Measurements from ENCODE around the gene CD81.

DNA sequence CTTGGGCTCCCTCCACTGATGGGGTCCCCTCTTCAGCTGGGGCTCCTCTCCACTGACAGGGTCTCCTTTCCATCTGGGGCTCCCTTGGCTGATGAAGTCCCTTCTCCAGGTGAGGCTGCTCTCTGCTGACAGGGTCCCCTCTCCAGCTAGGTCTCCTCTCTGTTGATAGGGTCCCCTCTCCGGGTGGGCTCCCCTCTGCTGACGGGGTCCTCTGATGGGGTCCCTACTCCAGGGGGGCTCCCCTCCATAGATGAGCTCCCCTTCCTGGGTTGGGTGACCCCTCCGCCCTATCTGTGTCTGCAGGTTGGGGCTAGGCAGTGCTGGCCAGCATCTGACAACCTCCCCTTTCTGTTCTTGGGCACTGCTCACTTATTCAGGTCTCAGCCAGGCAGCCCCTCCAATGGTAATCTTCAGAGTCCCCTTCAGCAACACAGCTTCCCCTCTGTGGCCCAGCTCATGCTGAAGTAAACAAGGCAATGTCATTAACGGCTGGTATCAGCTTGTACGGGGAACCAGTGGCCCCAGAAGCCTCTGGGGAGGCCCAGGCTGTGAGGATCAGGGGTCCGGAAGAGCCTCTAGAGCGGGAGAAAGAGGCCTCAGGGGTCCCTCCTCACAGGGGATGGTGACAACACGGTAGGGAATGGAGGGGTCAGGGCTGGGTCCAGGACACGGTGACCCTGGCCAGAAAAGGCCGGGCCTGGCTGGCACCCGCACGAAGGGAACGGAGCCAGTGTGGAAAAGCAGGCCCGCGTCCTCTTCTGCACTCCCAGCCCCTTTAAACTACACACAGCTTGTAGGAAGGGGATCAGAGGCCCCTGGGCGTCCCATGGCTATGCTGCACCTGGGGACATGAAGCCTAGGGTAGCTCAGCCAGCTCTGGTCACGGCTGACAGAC lies 9.6 kb upstream of the CD81 start:
- TF ChIP-seq, protein P1, sequence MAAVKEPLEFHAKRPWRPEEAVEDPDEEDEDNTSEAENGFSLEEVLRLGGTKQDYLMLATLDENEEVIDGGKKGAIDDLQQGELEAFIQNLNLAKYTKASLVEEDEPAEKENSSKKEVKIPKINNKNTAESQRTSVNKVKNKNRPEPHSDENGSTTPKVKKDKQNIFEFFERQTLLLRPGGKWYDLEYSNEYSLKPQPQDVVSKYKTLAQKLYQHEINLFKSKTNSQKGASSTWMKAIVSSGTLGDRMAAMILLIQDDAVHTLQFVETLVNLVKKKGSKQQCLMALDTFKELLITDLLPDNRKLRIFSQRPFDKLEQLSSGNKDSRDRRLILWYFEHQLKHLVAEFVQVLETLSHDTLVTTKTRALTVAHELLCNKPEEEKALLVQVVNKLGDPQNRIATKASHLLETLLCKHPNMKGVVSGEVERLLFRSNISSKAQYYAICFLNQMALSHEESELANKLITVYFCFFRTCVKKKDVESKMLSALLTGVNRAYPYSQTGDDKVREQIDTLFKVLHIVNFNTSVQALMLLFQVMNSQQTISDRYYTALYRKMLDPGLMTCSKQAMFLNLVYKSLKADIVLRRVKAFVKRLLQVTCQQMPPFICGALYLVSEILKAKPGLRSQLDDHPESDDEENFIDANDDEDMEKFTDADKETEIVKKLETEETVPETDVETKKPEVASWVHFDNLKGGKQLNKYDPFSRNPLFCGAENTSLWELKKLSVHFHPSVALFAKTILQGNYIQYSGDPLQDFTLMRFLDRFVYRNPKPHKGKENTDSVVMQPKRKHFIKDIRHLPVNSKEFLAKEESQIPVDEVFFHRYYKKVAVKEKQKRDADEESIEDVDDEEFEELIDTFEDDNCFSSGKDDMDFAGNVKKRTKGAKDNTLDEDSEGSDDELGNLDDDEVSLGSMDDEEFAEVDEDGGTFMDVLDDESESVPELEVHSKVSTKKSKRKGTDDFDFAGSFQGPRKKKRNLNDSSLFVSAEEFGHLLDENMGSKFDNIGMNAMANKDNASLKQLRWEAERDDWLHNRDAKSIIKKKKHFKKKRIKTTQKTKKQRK (IDR thresholded peaks at IDR 0.05; ENCODE audit: borderline replicate concordance, low read depth, low read length), result no peak
- TF ChIP-seq POLR2A (conservative IDR thresholded peaks at IDR 0.05) (no peak), MXI1 (IDR thresholded peaks at IDR 0.05; ENCODE audit: low read depth, low read length) (no peak), ZNF76 (CRISPR knock-in tag; IDR thresholded peaks at IDR 0.05; ENCODE audit: borderline replicate concordance) (no peak), IRF2 (CRISPR knock-in tag; IDR thresholded peaks at IDR 0.05) (no peak), POLR3A (IDR thresholded peaks at IDR 0.05; ENCODE audit: borderline replicate concordance, extremely low read depth, insufficient read depth, insufficient read length) (no peak), CHD2 (IDR thresholded peaks at IDR 0.05; ENCODE audit: low read depth, low read length) (no peak), ZNF12 (CRISPR knock-in tag; IDR thresholded peaks at IDR 0.05) (no peak), EZH2 (IDR thresholded peaks at IDR 0.05; ENCODE audit: borderline replicate concordance, low read depth, low read length) (no peak)
- TF ChIP-seq, protein P2, sequence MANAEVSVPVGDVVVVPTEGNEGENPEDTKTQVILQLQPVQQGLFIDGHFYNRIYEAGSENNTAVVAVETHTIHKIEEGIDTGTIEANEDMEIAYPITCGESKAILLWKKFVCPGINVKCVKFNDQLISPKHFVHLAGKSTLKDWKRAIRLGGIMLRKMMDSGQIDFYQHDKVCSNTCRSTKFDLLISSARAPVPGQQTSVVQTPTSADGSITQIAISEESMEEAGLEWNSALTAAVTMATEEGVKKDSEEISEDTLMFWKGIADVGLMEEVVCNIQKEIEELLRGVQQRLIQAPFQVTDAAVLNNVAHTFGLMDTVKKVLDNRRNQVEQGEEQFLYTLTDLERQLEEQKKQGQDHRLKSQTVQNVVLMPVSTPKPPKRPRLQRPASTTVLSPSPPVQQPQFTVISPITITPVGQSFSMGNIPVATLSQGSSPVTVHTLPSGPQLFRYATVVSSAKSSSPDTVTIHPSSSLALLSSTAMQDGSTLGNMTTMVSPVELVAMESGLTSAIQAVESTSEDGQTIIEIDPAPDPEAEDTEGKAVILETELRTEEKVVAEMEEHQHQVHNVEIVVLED (CRISPR knock-in tag; IDR thresholded peaks at IDR 0.05), result no peak
- TF ChIP-seq, protein P3, sequence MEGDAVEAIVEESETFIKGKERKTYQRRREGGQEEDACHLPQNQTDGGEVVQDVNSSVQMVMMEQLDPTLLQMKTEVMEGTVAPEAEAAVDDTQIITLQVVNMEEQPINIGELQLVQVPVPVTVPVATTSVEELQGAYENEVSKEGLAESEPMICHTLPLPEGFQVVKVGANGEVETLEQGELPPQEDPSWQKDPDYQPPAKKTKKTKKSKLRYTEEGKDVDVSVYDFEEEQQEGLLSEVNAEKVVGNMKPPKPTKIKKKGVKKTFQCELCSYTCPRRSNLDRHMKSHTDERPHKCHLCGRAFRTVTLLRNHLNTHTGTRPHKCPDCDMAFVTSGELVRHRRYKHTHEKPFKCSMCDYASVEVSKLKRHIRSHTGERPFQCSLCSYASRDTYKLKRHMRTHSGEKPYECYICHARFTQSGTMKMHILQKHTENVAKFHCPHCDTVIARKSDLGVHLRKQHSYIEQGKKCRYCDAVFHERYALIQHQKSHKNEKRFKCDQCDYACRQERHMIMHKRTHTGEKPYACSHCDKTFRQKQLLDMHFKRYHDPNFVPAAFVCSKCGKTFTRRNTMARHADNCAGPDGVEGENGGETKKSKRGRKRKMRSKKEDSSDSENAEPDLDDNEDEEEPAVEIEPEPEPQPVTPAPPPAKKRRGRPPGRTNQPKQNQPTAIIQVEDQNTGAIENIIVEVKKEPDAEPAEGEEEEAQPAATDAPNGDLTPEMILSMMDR (IDR thresholded peaks at IDR 0.05 in 2 of 3, conservative IDR thresholded peaks at IDR 0.05 in 1 of 3; ENCODE audit: insufficient read depth in 2 of 3, low read depth in 1 of 3, low read length in 3 of 3), result no peak
- TF ChIP-seq, protein P4, sequence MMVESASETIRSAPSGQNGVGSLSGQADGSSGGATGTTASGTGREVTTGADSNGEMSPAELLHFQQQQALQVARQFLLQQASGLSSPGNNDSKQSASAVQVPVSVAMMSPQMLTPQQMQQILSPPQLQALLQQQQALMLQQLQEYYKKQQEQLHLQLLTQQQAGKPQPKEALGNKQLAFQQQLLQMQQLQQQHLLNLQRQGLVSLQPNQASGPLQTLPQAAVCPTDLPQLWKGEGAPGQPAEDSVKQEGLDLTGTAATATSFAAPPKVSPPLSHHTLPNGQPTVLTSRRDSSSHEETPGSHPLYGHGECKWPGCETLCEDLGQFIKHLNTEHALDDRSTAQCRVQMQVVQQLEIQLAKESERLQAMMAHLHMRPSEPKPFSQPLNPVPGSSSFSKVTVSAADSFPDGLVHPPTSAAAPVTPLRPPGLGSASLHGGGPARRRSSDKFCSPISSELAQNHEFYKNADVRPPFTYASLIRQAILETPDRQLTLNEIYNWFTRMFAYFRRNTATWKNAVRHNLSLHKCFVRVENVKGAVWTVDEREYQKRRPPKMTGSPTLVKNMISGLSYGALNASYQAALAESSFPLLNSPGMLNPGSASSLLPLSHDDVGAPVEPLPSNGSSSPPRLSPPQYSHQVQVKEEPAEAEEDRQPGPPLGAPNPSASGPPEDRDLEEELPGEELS (CRISPR knock-in tag; IDR thresholded peaks at IDR 0.05; ENCODE audit: borderline replicate concordance), result no peak
